Smooth muscle cell (in vitro differentiated cells): ENCODE data around the gene ERBB4. TPM values are rescaled to one million over a fixed set of nuclear protein-coding genes. Genes with fewer than 3 reads are reported as not detected.

Experiments
- DNase-seq: peaks from one replicate; lab custom pipeline; 2025; ENCODE audit not compliant: unreplicated experiment; lab: John Stamatoyannopoulos, UW
- H2AFZ ChIP-seq: fragments of 200-600 bp; sonication (generic); 2 replicates; pipeline ENCODE4 v1.6.0; 2016; ENCODE audit warnings: antibody characterized with exemption, low read depth, mild to moderate bottlenecking
- H3F3A ChIP-seq: fragments of 200-600 bp; sonication (generic); 2 replicates; pipeline ENCODE4 v1.6.0; 2017; ENCODE audit warnings: antibody characterized with exemption, low read depth
- H3K27ac ChIP-seq: fragments of 200-600 bp; sonication (generic); 2 replicates; pipeline ENCODE4 v1.5.1; 2016; ENCODE audit warnings: low read depth, mild to moderate bottlenecking
- H3K27me3 ChIP-seq: fragments of 200-600 bp; sonication (generic); 2 replicates; pipeline ENCODE4 v1.6.1; 2016; ENCODE audit warnings: low read depth, mild to moderate bottlenecking
- H3K36me3 ChIP-seq: fragments of 200-600 bp; sonication (generic); 2 replicates; pipeline ENCODE4 v1.5.1; 2016; ENCODE audit warnings: low read depth
- H3K4me1 ChIP-seq: fragments of 200-600 bp; sonication (generic); 2 replicates; pipeline ENCODE4 v1.5.1; 2016; ENCODE audit warnings: low read depth
- H3K4me2 ChIP-seq: fragments of 200-600 bp; sonication (generic); 2 replicates; pipeline ENCODE4 v1.6.0; 2016; ENCODE audit warnings: mild to moderate bottlenecking
- H3K4me3 ChIP-seq: fragments of 200-600 bp; sonication (generic); 2 replicates; pipeline ENCODE4 v1.5.1; 2016; ENCODE audit warnings: mild to moderate bottlenecking
- H3K79me2 ChIP-seq: fragments of 200-600 bp; sonication (generic); 2 replicates; pipeline ENCODE4 v1.6.0; 2016; ENCODE audit warnings: low read depth, mild to moderate bottlenecking
- H3K9ac ChIP-seq: fragments of 200-600 bp; sonication (generic); 2 replicates; pipeline ENCODE4 v1.6.0; 2016; ENCODE audit warnings: low read depth
- H3K9me3 ChIP-seq: fragments of 200-600 bp; sonication (generic); replicated peaks from 2 replicates; pipeline ENCODE4 v1.5.1; 2016; ENCODE audit warnings: low read depth
- H4K20me1 ChIP-seq: fragments of 200-600 bp; sonication (generic); 2 replicates; pipeline ENCODE4 v1.6.0; 2016; ENCODE audit warnings: low read depth
- CTCF ChIP-seq: fragments of 200-600 bp; sonication (generic); IDR thresholded peaks from 2 replicates; pipeline ENCODE4 v1.5.1; 2017; ENCODE audit warnings: borderline replicate concordance, mild to moderate bottlenecking, antibody characterized with exemption; ENCODE audit not compliant: insufficient read depth, poor library complexity, severe bottlenecking
- WGBS: methylation state at CpG from one replicate; pipeline ENCODE4 v1.1.7; 2016; ENCODE audit warnings: low lambda C conversion rate; 5-methylcytosine and 5-hydroxymethylcytosine counted together
- polyA plus RNA-seq: library from polyadenylated mRNA; unstranded; fragments of >200 nt; fragmentation: Nextera tagmentation; extraction: Ambion mirVana; gene quantifications from 2 replicates; pipeline ENCODE4 v1.2.1, GENCODE V29; 2016
- total RNA-seq: library from RNA; depleted of rRNA; stranded (reverse); fragments of >200 nt; gene quantifications from 2 replicates; pipeline ENCODE4 v1.2.3, GENCODE V29; 2014

Gene ERBB4
- total and polyA plus RNA-seq, 2 experiments from 2014 or later = 0.67 TPM; not detected in 1

- no peaks in the 10 kb centered on the region for H3K9me3 ChIP-seq
- H3K27ac ChIP-seq = no peak overlapping the region
- no peaks in the 10 kb centered on the region for H3K4me1 ChIP-seq
- H3K4me3 ChIP-seq = no peak overlapping the region
- TF ChIP-seq CTCF = no peak
- no peaks in the 10 kb centered on the region for H4K20me1 ChIP-seq
- no peaks in the 10 kb centered on the region for H3K79me2 ChIP-seq
- H3K4me2 ChIP-seq = no peak overlapping the region
- no peak overlapping the region for H3K9ac ChIP-seq
- peak overlapping the region; percentile 6 for H2AFZ ChIP-seq
- no peaks in the 10 kb centered on the region for H3K27me3 ChIP-seq
- 87% methylated on average over 2 of the region's 2 CpGs for whole genome bisulfite sequencing
- no peaks in the 10 kb centered on the region for H3F3A ChIP-seq
- no peak for DNase-seq
- H3K36me3 ChIP-seq = no peaks in the 10 kb centered on the region
Measured at GRCh38 chr2:211674715-211675114, 863.9 kb downstream of the ERBB4 start.

- H3K27ac ChIP-seq = no peak overlapping the region
- no peaks in the 10 kb centered on the region for H3F3A ChIP-seq
- no peaks in the 10 kb centered on the region for H3K79me2 ChIP-seq
- no peaks in the 10 kb centered on the region for H3K9me3 ChIP-seq
- no peak overlapping the region for H2AFZ ChIP-seq
- no peak for TF ChIP-seq CTCF
- H3K36me3 ChIP-seq = no peaks in the 10 kb centered on the region
- no peaks in the 10 kb centered on the region for H3K4me1 ChIP-seq
- 94% methylated on average over 3 of the region's 3 CpGs for WGBS
- H3K9ac ChIP-seq = no peak overlapping the region
- H3K4me2 ChIP-seq = no peak overlapping the region
- no peaks in the 10 kb centered on the region for H4K20me1 ChIP-seq
- no peak overlapping the region for H3K4me3 ChIP-seq
- no peak for DNase-seq
- H3K27me3 ChIP-seq = no peaks in the 10 kb centered on the region
Measured at GRCh38 chr2:211673133-211673905, 865.3 kb downstream of the ERBB4 start.

GRCh38 chr2:211671977-211672376, 866.6 kb downstream of the ERBB4 start:
- Histone ChIP-seq H3K4me3 (no peak overlapping the region), H2AFZ (no peak overlapping the region), H3K4me1 (no peaks in the 10 kb centered on the region), H3F3A (no peaks in the 10 kb centered on the region), H3K4me2 (no peak overlapping the region), H3K27ac (no peak overlapping the region), H3K9me3 (no peaks in the 10 kb centered on the region), H4K20me1 (no peaks in the 10 kb centered on the region), H3K9ac (no peak overlapping the region), H3K27me3 (no peaks in the 10 kb centered on the region), H3K79me2 (no peaks in the 10 kb centered on the region), H3K36me3 (no peaks in the 10 kb centered on the region)
- WGBS = 79% methylated on average over 1 of the region's 1 CpG
- no peak for DNase-seq
- no peak for TF ChIP-seq CTCF

DNA sequence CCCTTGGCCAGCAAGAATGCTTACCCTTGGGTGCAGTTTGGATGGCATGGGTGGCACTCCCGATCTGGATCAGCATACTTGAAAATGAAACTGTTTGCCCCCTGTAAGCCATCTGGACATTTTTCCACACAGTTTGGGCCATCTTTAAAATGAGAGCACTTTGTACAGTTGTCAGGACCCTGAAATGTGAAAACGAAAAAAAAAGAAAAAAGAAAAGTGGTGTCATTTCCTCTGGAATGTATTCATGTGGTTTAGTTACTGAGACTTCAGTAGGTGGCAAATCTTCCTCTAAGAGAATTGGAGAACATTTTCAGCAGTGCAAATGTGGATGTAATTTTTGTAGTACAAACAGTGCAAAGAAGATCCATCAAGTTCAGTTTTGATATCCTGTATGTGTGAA, 873.3 kb downstream of the ERBB4 start:
- no peak for DNase-seq
- 68% methylated on average over 2 of the region's 2 CpGs for WGBS
- no peak overlapping the region for H3K27ac ChIP-seq
- no peaks in the 10 kb centered on the region for H3K79me2 ChIP-seq
- no peaks in the 10 kb centered on the region for H3K9me3 ChIP-seq
- H3F3A ChIP-seq = no peaks in the 10 kb centered on the region
- no peak overlapping the region for H3K4me3 ChIP-seq
- no peak overlapping the region for H2AFZ ChIP-seq
- no peaks in the 10 kb centered on the region for H3K36me3 ChIP-seq
- H4K20me1 ChIP-seq = no peaks in the 10 kb centered on the region
- H3K4me2 ChIP-seq = no peak overlapping the region
- H3K27me3 ChIP-seq = no peaks in the 10 kb centered on the region
- H3K4me1 ChIP-seq = no peaks in the 10 kb centered on the region
- no peak overlapping the region for H3K9ac ChIP-seq
- no peak for TF ChIP-seq CTCF
